SK-N-MC (cell line): ENCODE results near the gene AMOTL2.

Experiments used
- EZH2 ChIP-seq: fragments of 200-600 bp; sonication (generic); IDR thresholded peaks from one replicate; pipeline ENCODE4 v1.6.1; 2017; ENCODE audit warnings: antibody characterized with exemption
- FOXP2 ChIP-seq: optimal IDR thresholded peaks from 2 replicates; pipeline ENCODE3; 2011; ENCODE audit warnings: mild to moderate bottlenecking, moderate library complexity; ENCODE audit not compliant: insufficient read depth; ENCODE audit errors: extremely low read length, control extremely low read depth
- POLR2AphosphoS5 ChIP-seq: IDR thresholded peaks from 2 replicates; pipeline ENCODE4 v1.6.1; 2012; ENCODE audit warnings: mild to moderate bottlenecking, low read depth, low read length, borderline replicate concordance

GRCh38 chr3:134337071-134337482 lies 37.2 kb downstream of the AMOTL2 start:
- TF ChIP-seq POLR2AphosphoS5 (no peak), FOXP2 (no peak), EZH2 (no peak)
